ENCODE results near the gene HMCN2.

Gene HMCN2, protein sequence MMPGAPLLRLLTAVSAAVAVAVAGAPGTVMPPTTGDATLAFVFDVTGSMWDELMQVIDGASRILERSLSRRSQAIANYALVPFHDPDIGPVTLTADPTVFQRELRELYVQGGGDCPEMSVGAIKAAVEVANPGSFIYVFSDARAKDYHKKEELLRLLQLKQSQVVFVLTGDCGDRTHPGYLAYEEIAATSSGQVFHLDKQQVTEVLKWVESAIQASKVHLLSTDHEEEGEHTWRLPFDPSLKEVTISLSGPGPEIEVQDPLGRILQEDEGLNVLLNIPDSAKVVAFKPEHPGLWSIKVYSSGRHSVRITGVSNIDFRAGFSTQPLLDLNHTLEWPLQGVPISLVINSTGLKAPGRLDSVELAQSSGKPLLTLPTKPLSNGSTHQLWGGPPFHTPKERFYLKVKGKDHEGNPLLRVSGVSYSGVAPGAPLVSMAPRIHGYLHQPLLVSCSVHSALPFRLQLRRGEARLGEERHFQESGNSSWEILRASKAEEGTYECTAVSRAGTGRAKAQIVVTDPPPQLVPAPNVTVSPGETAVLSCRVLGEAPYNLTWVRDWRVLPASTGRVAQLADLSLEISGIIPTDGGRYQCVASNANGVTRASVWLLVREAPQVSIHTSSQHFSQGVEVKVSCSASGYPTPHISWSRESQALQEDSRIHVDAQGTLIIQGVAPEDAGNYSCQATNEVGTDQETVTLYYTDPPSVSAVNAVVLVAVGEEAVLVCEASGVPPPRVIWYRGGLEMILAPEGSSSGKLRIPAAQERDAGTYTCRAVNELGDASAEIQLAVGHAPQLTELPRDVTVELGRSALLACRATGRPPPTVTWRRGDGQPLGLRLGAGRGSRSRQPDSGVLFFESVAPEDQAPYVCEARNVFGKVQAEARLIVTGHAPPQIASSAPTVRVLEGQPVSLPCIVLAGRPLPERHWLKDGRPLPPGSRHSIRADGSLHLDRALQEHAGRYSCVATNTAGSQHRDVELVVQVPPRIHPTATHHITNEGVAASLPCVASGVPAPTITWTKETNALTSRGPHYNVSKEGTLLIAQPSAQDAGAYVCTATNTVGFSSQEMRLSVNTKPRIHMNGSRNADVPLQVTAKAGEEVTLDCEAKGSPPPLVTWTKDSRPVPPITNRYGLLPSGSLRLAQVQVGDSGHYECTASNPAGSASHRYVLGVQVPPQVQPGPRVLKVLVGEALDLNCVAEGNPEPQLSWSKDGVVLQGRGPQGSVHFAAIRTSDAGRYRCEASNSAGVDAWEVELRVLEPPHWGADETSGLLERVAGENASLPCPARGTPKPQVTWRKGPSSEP (N-terminal part only)

DNA sequence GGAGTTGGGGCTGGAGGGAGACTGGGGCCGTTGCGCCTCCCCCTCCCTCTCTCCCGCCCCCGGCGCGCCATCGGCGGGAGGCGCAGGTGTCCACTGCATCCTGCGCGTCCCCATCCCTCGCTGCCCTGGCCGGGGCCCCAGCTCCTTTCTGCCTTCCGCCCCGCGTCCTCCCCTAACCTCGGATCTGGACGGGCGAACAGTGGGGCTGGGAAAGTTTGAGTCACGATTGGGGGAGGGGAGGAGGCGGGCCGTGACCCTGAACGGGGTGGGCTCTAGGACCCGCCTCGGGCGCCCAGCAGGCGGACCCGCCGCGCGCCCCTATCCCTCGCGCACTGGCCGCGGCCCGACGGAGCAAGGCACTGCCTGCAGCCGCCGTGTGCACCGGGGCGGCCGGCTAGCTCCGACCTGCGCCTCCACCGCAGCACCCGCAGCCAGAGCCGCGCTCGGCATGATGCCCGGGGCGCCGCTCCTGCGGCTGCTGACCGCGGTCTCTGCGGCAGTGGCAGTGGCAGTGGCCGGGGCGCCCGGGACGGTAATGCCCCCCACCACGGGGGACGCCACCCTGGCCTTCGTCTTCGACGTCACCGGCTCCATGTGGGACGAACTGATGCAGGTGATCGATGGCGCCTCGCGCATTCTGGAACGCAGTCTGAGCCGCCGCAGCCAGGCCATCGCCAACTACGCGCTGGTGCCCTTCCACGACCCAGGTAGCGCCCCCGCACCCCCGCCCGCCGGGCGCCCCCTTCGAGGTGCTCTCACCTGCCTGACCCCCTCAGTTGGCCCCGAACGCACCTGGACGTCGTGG lies at the start of gene HMCN2:
Gene HMCN2 (plus strand): TSS at position 330 of the 805 bp plus-strand sequence. CDS start 119 bp downstream, at position 449.
- no peaks in the 10 kb centered on the region for H3K4me1 ChIP-seq (ENCODE audit: low read depth, poor library complexity, severe bottlenecking)
- no peak within 1 kb of the TSS for H3K4me3 ChIP-seq (IDR thresholded peaks at IDR 0.05; ENCODE audit: insufficient read depth, low read depth, low read length)
- peaks cover 85% of the 10 kb centered on the region for H3K27me3 ChIP-seq (ENCODE audit: insufficient read depth, low read depth)
- no peak within 1 kb of the TSS for H3K4me2 ChIP-seq
- no peaks in the 10 kb centered on the region for H3K79me2 ChIP-seq (ENCODE audit: insufficient read depth, low read depth)
- no peaks in the 10 kb centered on the region for H4K20me1 ChIP-seq (ENCODE audit: insufficient read depth)
- TF ChIP-seq, protein P1, sequence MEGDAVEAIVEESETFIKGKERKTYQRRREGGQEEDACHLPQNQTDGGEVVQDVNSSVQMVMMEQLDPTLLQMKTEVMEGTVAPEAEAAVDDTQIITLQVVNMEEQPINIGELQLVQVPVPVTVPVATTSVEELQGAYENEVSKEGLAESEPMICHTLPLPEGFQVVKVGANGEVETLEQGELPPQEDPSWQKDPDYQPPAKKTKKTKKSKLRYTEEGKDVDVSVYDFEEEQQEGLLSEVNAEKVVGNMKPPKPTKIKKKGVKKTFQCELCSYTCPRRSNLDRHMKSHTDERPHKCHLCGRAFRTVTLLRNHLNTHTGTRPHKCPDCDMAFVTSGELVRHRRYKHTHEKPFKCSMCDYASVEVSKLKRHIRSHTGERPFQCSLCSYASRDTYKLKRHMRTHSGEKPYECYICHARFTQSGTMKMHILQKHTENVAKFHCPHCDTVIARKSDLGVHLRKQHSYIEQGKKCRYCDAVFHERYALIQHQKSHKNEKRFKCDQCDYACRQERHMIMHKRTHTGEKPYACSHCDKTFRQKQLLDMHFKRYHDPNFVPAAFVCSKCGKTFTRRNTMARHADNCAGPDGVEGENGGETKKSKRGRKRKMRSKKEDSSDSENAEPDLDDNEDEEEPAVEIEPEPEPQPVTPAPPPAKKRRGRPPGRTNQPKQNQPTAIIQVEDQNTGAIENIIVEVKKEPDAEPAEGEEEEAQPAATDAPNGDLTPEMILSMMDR (conservative IDR thresholded peaks at IDR 0.05; ENCODE audit: low read depth, low read length): no peak
- no peak within 1 kb of the TSS for H3K9ac ChIP-seq
- H3K27ac ChIP-seq: no peak within 1 kb of the TSS
- H3K36me3 ChIP-seq (ENCODE audit: insufficient read depth): no peaks in the 10 kb centered on the region
- no peak within 1 kb of the TSS for H2AFZ ChIP-seq (ENCODE audit: low read depth)

DNA sequence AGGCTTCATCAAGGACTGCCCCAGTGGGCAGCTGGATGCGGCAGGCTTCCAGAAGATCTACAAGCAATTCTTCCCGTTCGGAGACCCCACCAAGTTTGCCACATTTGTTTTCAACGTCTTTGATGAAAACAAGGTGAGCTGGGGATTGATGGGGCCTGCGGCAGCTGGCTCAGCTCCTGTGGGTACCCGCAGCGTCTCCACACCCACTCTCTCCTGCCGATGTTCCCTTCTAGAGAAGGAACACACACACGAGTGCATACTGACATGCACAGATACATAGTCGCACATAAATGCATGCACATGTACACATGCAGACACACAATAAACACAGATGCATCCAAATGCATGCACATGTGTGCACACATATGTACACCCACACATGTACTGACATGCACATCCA lies 47.7 kb upstream of the HMCN2 start:
- no peaks in the 10 kb centered on the region for H3K27me3 ChIP-seq (ENCODE audit: insufficient read depth, low read depth)
- no peak overlapping the region for H2AFZ ChIP-seq (ENCODE audit: low read depth)
- no peaks in the 10 kb centered on the region for H4K20me1 ChIP-seq (ENCODE audit: insufficient read depth)

DNA sequence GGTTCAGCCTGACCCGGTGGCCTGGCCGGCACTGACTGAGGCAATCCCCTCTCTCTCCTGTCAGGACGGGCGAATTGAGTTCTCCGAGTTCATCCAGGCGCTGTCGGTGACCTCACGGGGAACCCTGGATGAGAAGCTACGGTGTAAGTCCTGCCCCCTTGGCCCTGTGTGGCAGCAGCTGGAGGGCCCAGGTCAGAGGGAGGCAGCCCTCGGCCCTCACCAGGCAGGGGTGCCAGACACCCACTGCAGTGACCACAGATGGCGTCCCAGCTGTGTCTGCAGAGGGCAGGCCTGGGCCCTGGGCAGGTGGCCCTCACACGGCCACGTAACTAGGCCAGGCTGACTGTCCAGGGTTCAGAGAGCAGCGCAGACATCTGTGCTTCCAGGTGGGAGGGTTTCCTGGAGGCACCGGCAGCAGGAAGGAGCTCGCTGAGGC lies 45.9 kb upstream of the HMCN2 start:
- Histone ChIP-seq H3K9ac (no peak overlapping the region), H4K20me1 (ENCODE audit: insufficient read depth) (no peaks in the 10 kb centered on the region), H3K27ac (no peak overlapping the region), H3K27me3 (ENCODE audit: insufficient read depth, low read depth) (no peaks in the 10 kb centered on the region), H2AFZ (ENCODE audit: low read depth) (no peak overlapping the region), H3K4me2 (no peak overlapping the region), H3K4me1 (ENCODE audit: low read depth, poor library complexity, severe bottlenecking) (no peaks in the 10 kb centered on the region), H3K79me2 (ENCODE audit: insufficient read depth, low read depth) (no peaks in the 10 kb centered on the region), H3K4me3 (IDR thresholded peaks at IDR 0.05; ENCODE audit: insufficient read depth, low read depth, low read length) (no peak overlapping the region), H3K36me3 (ENCODE audit: insufficient read depth) (no peaks in the 10 kb centered on the region)
- TF ChIP-seq, protein P1 (conservative IDR thresholded peaks at IDR 0.05; ENCODE audit: low read depth, low read length): no peak

More for the DNA sequence above, 47.7 kb upstream of the HMCN2 start:
- Histone ChIP-seq H3K27ac (no peak overlapping the region), H3K79me2 (ENCODE audit: insufficient read depth, low read depth) (no peaks in the 10 kb centered on the region), H3K36me3 (ENCODE audit: insufficient read depth) (no peaks in the 10 kb centered on the region), H3K4me3 (IDR thresholded peaks at IDR 0.05; ENCODE audit: insufficient read depth, low read depth, low read length) (no peak overlapping the region), H3K4me1 (ENCODE audit: low read depth, poor library complexity, severe bottlenecking) (no peaks in the 10 kb centered on the region), H3K4me2 (no peak overlapping the region), H3K9ac (no peak overlapping the region)
- TF ChIP-seq, protein P1 (conservative IDR thresholded peaks at IDR 0.05; ENCODE audit: low read depth, low read length): no peak
